HEK293 (cell line): ENCODE measurements around the gene TNFAIP2.

ENCODE experiments used
- CTCF ChIA-PET: fragments of 350-600 bp; formaldehyde crosslinking; extraction: SDS; loops from one replicate; lab custom pipeline; 2021; ENCODE audit warnings: antibody characterized with exemption; lab: Yijun Ruan, JAX
- POLR2A ChIA-PET: fragments of 300-600 bp; formaldehyde crosslinking; extraction: SDS; loops from one replicate; lab custom pipeline; 2020; ENCODE audit warnings: antibody characterized with exemption, inconsistent platforms; lab: Yijun Ruan, JAX
- H3K27ac ChIP-seq: fragments of 200-500 bp; sonication (Bioruptor generic); 2 replicates; pipeline ENCODE4 v1.5.1; 2014; ENCODE audit warnings: low read depth, low read length, control low read depth, inconsistent platforms; ENCODE audit errors: extremely low read depth
- H3K36me3 ChIP-seq, 2 experiments: fragments of 200-500 bp in 1 of 2; sonication (Bioruptor generic) in 1 of 2; 1 replicate in 1 of 2; 2 replicates in 1 of 2; pipeline ENCODE4 v1.5.1; 2014 to 2017; ENCODE audit warnings: inconsistent platforms in 2 of 2, low read length in 2 of 2; ENCODE audit not compliant: control insufficient read depth in 2 of 2, insufficient read depth in 1 of 2
- H3K4me1 ChIP-seq: fragments of 200-500 bp; sonication (Bioruptor generic); 2 replicates; pipeline ENCODE4 v1.5.1; 2014; ENCODE audit warnings: mild to moderate bottlenecking, low read length, inconsistent platforms; ENCODE audit not compliant: control insufficient read depth, insufficient read depth
- H3K4me3 ChIP-seq: 2 replicates; pipeline ENCODE4 v1.5.1; 2011; ENCODE audit warnings: low read depth, mild to moderate bottlenecking, control low read depth, low read length, moderate library complexity
- H3K9me3 ChIP-seq: fragments of 200-500 bp; sonication (Bioruptor generic); 2 replicates; pipeline ENCODE4 v1.5.1; 2014; ENCODE audit warnings: low read depth, low read length, inconsistent platforms; ENCODE audit not compliant: control insufficient read depth, insufficient read depth
- AEBP2 ChIP-seq: fragments of 450-650 bp; formaldehyde crosslinking; IDR thresholded peaks from 2 replicates; pipeline ENCODE4 v1.5.1; 2016; ENCODE audit warnings: missing biosample characterization, missing genetic modification characterization, borderline replicate concordance
- GLIS1 ChIP-seq: fragments of 450-650 bp; formaldehyde crosslinking; IDR thresholded peaks from 2 replicates; pipeline ENCODE4 v1.5.1; 2016; ENCODE audit warnings: missing biosample characterization, missing genetic modification characterization
- KLF16 ChIP-seq: fragments of 450-650 bp; formaldehyde crosslinking; IDR thresholded peaks from 2 replicates; pipeline ENCODE4 v1.5.1; 2017; ENCODE audit warnings: missing biosample characterization, missing genetic modification characterization
- OVOL3 ChIP-seq: fragments of 450-650 bp; formaldehyde crosslinking; IDR thresholded peaks from 2 replicates; pipeline ENCODE4 v1.5.1; 2016; ENCODE audit warnings: missing biosample characterization, missing genetic modification characterization
- PRDM1 ChIP-seq: fragments of 450-650 bp; formaldehyde crosslinking; IDR thresholded peaks from 2 replicates; pipeline ENCODE4; 2016; ENCODE audit warnings: missing biosample characterization, missing genetic modification characterization
- REST ChIP-seq: fragments of 450-650 bp; formaldehyde crosslinking; IDR thresholded peaks from 2 replicates; pipeline ENCODE4 v1.5.1; 2016; ENCODE audit warnings: missing biosample characterization, missing genetic modification characterization
- ZBTB17 ChIP-seq: fragments of 450-650 bp; formaldehyde crosslinking; IDR thresholded peaks from 2 replicates; pipeline ENCODE4 v1.5.1; 2016; ENCODE audit warnings: missing biosample characterization, missing genetic modification characterization
- ZFP37 ChIP-seq: fragments of 450-650 bp; formaldehyde crosslinking; IDR thresholded peaks from 2 replicates; pipeline ENCODE4 v1.5.1; 2016; ENCODE audit warnings: missing biosample characterization, missing genetic modification characterization
- ZNF10 ChIP-seq: fragments of 450-650 bp; formaldehyde crosslinking; IDR thresholded peaks from 2 replicates; pipeline ENCODE4 v1.5.1; 2017; ENCODE audit warnings: missing biosample characterization, missing genetic modification characterization
- ZNF114 ChIP-seq: fragments of 450-650 bp; formaldehyde crosslinking; IDR thresholded peaks from 2 replicates; pipeline ENCODE4 v1.5.0; 2017; ENCODE audit warnings: missing biosample characterization, missing genetic modification characterization
- ZNF138 ChIP-seq: fragments of 450-650 bp; formaldehyde crosslinking; IDR thresholded peaks from 2 replicates; pipeline ENCODE4 v1.5.1; 2016; ENCODE audit warnings: missing biosample characterization, missing genetic modification characterization, borderline replicate concordance
- ZNF202 ChIP-seq: fragments of 450-650 bp; formaldehyde crosslinking; IDR thresholded peaks from 2 replicates; pipeline ENCODE4 v1.5.1; 2016; ENCODE audit warnings: missing biosample characterization, missing genetic modification characterization, borderline replicate concordance
- ZNF24 ChIP-seq: fragments of 450-650 bp; formaldehyde crosslinking; IDR thresholded peaks from 2 replicates; pipeline ENCODE4 v1.5.1; 2016; ENCODE audit warnings: missing biosample characterization, missing genetic modification characterization
- ZNF266 ChIP-seq: fragments of 450-650 bp; formaldehyde crosslinking; IDR thresholded peaks from 2 replicates; pipeline ENCODE4 v1.5.1; 2016; ENCODE audit warnings: missing biosample characterization, missing genetic modification characterization, low read depth
- ZNF311 ChIP-seq: fragments of 450-650 bp; formaldehyde crosslinking; IDR thresholded peaks from 2 replicates; pipeline ENCODE4 v1.5.1; 2017; ENCODE audit warnings: missing biosample characterization, missing genetic modification characterization, borderline replicate concordance
- ZNF391 ChIP-seq: fragments of 450-650 bp; formaldehyde crosslinking; IDR thresholded peaks from 2 replicates; pipeline ENCODE4 v1.5.1; 2016; ENCODE audit warnings: low read depth, missing biosample characterization, missing genetic modification characterization, borderline replicate concordance
- ZNF394 ChIP-seq: fragments of 450-650 bp; formaldehyde crosslinking; IDR thresholded peaks from 2 replicates; pipeline ENCODE4 v1.5.1; 2016; ENCODE audit warnings: missing biosample characterization, missing genetic modification characterization, mild to moderate bottlenecking, moderate library complexity, borderline replicate concordance
- ZNF426 ChIP-seq: fragments of 450-650 bp; formaldehyde crosslinking; IDR thresholded peaks from 2 replicates; pipeline ENCODE4 v1.5.1; 2017; ENCODE audit warnings: missing biosample characterization, missing genetic modification characterization, mild to moderate bottlenecking, inconsistent platforms, moderate library complexity
- ZNF433 ChIP-seq: fragments of 450-650 bp; formaldehyde crosslinking; IDR thresholded peaks from 2 replicates; pipeline ENCODE4 v1.5.1; 2016; ENCODE audit warnings: missing biosample characterization, missing genetic modification characterization, low read depth
- ZNF510 ChIP-seq: fragments of 450-650 bp; formaldehyde crosslinking; IDR thresholded peaks from 2 replicates; pipeline ENCODE4 v1.5.1; 2018; ENCODE audit warnings: mild to moderate bottlenecking, missing genetic modification characterization, missing biosample characterization; ENCODE audit not compliant: insufficient replicate concordance
- ZNF521 ChIP-seq: fragments of 450-650 bp; formaldehyde crosslinking; IDR thresholded peaks from 2 replicates; pipeline ENCODE4 v1.5.1; 2017; ENCODE audit warnings: missing biosample characterization, mild to moderate bottlenecking, missing genetic modification characterization
- ZNF571 ChIP-seq: fragments of 450-650 bp; formaldehyde crosslinking; IDR thresholded peaks from 2 replicates; pipeline ENCODE4 v1.5.0; 2017; ENCODE audit warnings: missing biosample characterization, missing genetic modification characterization
- ZNF600 ChIP-seq: fragments of 450-650 bp; formaldehyde crosslinking; IDR thresholded peaks from 2 replicates; pipeline ENCODE4 v1.5.1; 2016; ENCODE audit warnings: missing biosample characterization, missing genetic modification characterization
- ZNF621 ChIP-seq: fragments of 450-650 bp; formaldehyde crosslinking; IDR thresholded peaks from 2 replicates; pipeline ENCODE4 v1.5.1; 2017; ENCODE audit warnings: missing biosample characterization, missing genetic modification characterization
- ZNF660 ChIP-seq: fragments of 450-650 bp; IDR thresholded peaks from 2 replicates; pipeline ENCODE4 v1.5.1; 2018; ENCODE audit warnings: missing biosample characterization, mild to moderate bottlenecking, missing genetic modification characterization
- ZNF776 ChIP-seq: fragments of 450-650 bp; formaldehyde crosslinking; IDR thresholded peaks from 2 replicates; pipeline ENCODE4 v1.5.0; 2017; ENCODE audit warnings: missing biosample characterization, missing genetic modification characterization, borderline replicate concordance
- ZNF837 ChIP-seq: fragments of 450-650 bp; formaldehyde crosslinking; IDR thresholded peaks from 2 replicates; pipeline ENCODE4 v1.5.1; 2016; ENCODE audit warnings: missing biosample characterization, missing genetic modification characterization
- ZSCAN5A ChIP-seq: fragments of 450-650 bp; formaldehyde crosslinking; IDR thresholded peaks from 2 replicates; pipeline ENCODE4 v1.5.1; 2016; ENCODE audit warnings: missing biosample characterization, missing genetic modification characterization
- TF ChIP-seq, protein P1 (sequence below): fragments of 450-650 bp; formaldehyde crosslinking; IDR thresholded peaks from 2 replicates; pipeline ENCODE4 v1.5.1; 2016; ENCODE audit warnings: missing biosample characterization, missing genetic modification characterization, low read depth
- TF ChIP-seq, protein P2 (sequence below): fragments of 450-650 bp; formaldehyde crosslinking; IDR thresholded peaks from 2 replicates; pipeline ENCODE4 v1.5.1; 2016; ENCODE audit warnings: missing biosample characterization, missing genetic modification characterization

TNFAIP2 gene

GRCh38 chr14:103126873-103127304 lies 3.6 kb downstream of the TNFAIP2 start (continued):
- TF ChIP-seq, protein P1, sequence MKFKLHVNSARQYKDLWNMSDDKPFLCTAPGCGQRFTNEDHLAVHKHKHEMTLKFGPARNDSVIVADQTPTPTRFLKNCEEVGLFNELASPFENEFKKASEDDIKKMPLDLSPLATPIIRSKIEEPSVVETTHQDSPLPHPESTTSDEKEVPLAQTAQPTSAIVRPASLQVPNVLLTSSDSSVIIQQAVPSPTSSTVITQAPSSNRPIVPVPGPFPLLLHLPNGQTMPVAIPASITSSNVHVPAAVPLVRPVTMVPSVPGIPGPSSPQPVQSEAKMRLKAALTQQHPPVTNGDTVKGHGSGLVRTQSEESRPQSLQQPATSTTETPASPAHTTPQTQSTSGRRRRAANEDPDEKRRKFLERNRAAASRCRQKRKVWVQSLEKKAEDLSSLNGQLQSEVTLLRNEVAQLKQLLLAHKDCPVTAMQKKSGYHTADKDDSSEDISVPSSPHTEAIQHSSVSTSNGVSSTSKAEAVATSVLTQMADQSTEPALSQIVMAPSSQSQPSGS (tag by site-specific recombination), result no peak
- TF ChIP-seq KLF16 (tag by site-specific recombination) (no peak), ZNF138 (tag by site-specific recombination) (no peak), ZNF621 (tag by site-specific recombination) (no peak), ZNF24 (tag by site-specific recombination) (no peak), ZNF600 (tag by site-specific recombination) (no peak), ZNF660 (tag by site-specific recombination) (no peak), ZNF776 (tag by site-specific recombination) (no peak), OVOL3 (tag by site-specific recombination) (no peak), GLIS1 (tag by site-specific recombination) (no peak), AEBP2 (tag by site-specific recombination) (no peak), ZNF837 (no peak)

DNA sequence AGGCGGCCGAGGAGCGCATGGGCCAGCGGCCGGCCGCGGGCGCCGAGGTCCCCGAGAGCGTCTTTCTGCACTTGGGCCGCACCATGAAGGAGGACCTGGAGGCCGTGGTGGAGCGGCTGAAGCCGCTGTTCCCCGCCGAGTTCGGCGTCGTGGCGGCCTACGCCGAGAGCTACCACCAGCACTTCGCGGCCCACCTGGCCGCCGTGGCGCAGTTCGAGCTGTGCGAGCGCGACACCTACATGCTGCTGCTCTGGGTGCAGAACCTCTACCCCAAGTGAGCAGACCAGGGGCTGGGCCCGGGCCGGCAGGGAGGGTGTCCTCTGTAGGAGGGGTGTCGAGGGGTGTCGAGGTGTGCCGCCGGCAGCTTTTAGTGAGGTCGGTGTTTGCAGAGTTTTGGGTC lies 4.1 kb downstream of the TNFAIP2 start:
- peaks cover 0 to 4% of the 10 kb centered on the region in 2 experiments; a peak in 1 of 3 replicates for H3K36me3 ChIP-seq
- TF ChIP-seq ZNF10 (no peak), ZNF394 (no peak), PRDM1 (tag by site-specific recombination) (no peak), ZBTB17 (tag by site-specific recombination) (no peak), ZNF311 (tag by site-specific recombination) (no peak), REST (tag by site-specific recombination) (no peak), ZNF571 (tag by site-specific recombination) (no peak), ZNF426 (tag by site-specific recombination) (no peak), ZNF837 (no peak), ZNF266 (tag by site-specific recombination) (no peak), ZSCAN5A (tag by site-specific recombination) (no peak), ZFP37 (tag by site-specific recombination) (no peak), ZNF114 (tag by site-specific recombination) (no peak), ZNF510 (tag by site-specific recombination) (no peak), ZNF391 (no peak), ZNF433 (tag by site-specific recombination) (no peak), ZNF521 (tag by site-specific recombination) (no peak), ZNF202 (tag by site-specific recombination) (no peak)
- TF ChIP-seq, protein P2, sequence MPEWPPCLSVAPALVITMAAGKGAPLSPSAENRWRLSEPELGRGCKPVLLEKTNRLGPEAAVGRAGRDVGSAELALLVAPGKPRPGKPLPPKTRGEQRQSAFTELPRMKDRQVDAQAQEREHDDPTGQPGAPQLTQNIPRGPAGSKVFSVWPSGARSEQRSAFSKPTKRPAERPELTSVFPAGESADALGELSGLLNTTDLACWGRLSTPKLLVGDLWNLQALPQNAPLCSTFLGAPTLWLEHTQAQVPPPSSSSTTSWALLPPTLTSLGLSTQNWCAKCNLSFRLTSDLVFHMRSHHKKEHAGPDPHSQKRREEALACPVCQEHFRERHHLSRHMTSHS, result no peak
- H3K4me1 ChIP-seq, result peaks cover 14% of the 10 kb centered on the region
- no peak overlapping the region for H3K4me3 ChIP-seq
- ChIA-PET POLR2A (no interaction called here), CTCF (interaction anchor here (0.5 kb wide), 1 partner anchor 51 kb away, joined by 6 read pairs; no protein-coding TSS in a partner anchor)
- no peaks in the 10 kb centered on the region for H3K9me3 ChIP-seq
- no peak overlapping the region for H3K27ac ChIP-seq
